GM12872 (cell line): ENCODE data around the gene PAFAH1B1.

Experiments
- CTCF ChIP-seq: IDR thresholded peaks from 3 replicates; pipeline ENCODE4 v1.5.1; 2011; ENCODE audit warnings: low read depth, mild to moderate bottlenecking, low read length, moderate library complexity; ENCODE audit not compliant: insufficient read depth

The PAFAH1B1 gene

DNA sequence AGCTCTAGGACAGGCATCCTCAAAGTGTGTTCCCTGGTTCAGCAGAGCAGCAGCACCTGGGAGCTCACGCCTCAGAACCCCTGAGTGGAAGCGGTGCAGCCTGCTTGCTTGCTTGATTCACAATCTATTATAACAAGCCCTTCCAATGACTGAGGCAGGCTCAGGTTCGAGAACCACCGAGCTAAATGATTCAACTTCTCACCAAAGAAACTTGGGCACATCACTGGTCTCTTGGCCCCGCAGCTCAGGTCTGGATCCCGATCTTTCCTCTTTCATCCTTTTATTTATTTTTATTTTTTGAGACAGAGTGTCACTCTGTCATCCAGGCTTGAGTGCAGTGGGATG is 93.6 kb downstream of the PAFAH1B1 start:
- TF ChIP-seq CTCF, result no peak

- no peak for TF ChIP-seq CTCF
These were observed 95.2 kb downstream of the PAFAH1B1 start for GRCh38 chr17:2688351-2689342.

GRCh38 chr17:2689411-2690164 is 96.1 kb downstream of the PAFAH1B1 start:
- TF ChIP-seq CTCF, result no peak

GRCh38 chr17:2690165-2691068 is 97.0 kb downstream of the PAFAH1B1 start:
- no peak for TF ChIP-seq CTCF

- TF ChIP-seq CTCF, result no peak
These were observed 97.8 kb downstream of the PAFAH1B1 start for GRCh38 chr17:2691069-2691871.

GRCh38 chr17:2691965-2692780 is 98.7 kb downstream of the PAFAH1B1 start:
- TF ChIP-seq CTCF, result no peak
